Neural progenitor cell (in vitro differentiated cells): ENCODE measurements around the gene TRUB1. TPM values are rescaled to one million over a fixed set of nuclear protein-coding genes. Genes with fewer than 3 reads are reported as not detected.

Experiments used
- DNase-seq: peaks from one replicate; pipeline ENCODE4 v3.0.0-alpha.2; 2016; ENCODE audit warnings: low spot score
- H2AFZ ChIP-seq: fragments of 200-600 bp; sonication (generic); replicated peaks from 2 replicates; pipeline ENCODE4 v1.6.1; 2016; ENCODE audit warnings: antibody characterized with exemption
- H3F3A ChIP-seq: fragments of 200-600 bp; sonication (generic); 2 replicates; pipeline ENCODE4 v1.6.1; 2016; ENCODE audit warnings: antibody characterized with exemption, low read depth
- H3K27ac ChIP-seq: fragments of 200-600 bp; sonication (generic); 2 replicates; pipeline ENCODE4 v1.5.1; 2016; ENCODE audit warnings: mild to moderate bottlenecking
- H3K27me3 ChIP-seq: fragments of 200-600 bp; sonication (generic); 2 replicates; pipeline ENCODE4 v1.6.1; 2016; ENCODE audit warnings: mild to moderate bottlenecking, moderate library complexity
- H3K36me3 ChIP-seq: fragments of 200-600 bp; sonication (generic); 2 replicates; pipeline ENCODE4 v1.5.1; 2016
- H3K4me1 ChIP-seq: fragments of 200-600 bp; sonication (generic); 2 replicates; pipeline ENCODE4 v1.6.1; 2016; ENCODE audit warnings: mixed run types
- H3K4me2 ChIP-seq: fragments of 200-600 bp; sonication (generic); 2 replicates; pipeline ENCODE4 v1.6.1; 2016
- H3K4me3 ChIP-seq: fragments of 200-600 bp; sonication (generic); 2 replicates; pipeline ENCODE4 v1.5.1; 2016
- H3K79me2 ChIP-seq: fragments of 200-600 bp; sonication (generic); 2 replicates; pipeline ENCODE4 v1.6.1; 2016; ENCODE audit warnings: low read depth
- H3K9ac ChIP-seq: fragments of 200-600 bp; sonication (generic); 2 replicates; pipeline ENCODE4 v1.6.1; 2016
- H3K9me3 ChIP-seq: fragments of 200-600 bp; sonication (generic); 2 replicates; pipeline ENCODE4 v1.5.1; 2016; ENCODE audit warnings: low read depth
- H4K20me1 ChIP-seq: fragments of 200-600 bp; sonication (generic); 2 replicates; pipeline ENCODE4 v1.6.1; 2016; ENCODE audit warnings: low read depth
- H3K27ac Mint-ChIP-seq: 3 replicates; pipeline ENCODE4 v1.8.0; 2021; ENCODE audit warnings: mixed read lengths
- H3K27me3 Mint-ChIP-seq: 2 replicates; pipeline ENCODE4 v1.8.0; 2022; ENCODE audit warnings: low read depth, mild to moderate bottlenecking, inconsistent platforms, moderate library complexity, mixed read lengths; ENCODE audit not compliant: insufficient read depth
- H3K36me3 Mint-ChIP-seq: 3 replicates; pipeline ENCODE4 v1.8.0; 2021; ENCODE audit warnings: mixed read lengths
- H3K4me1 Mint-ChIP-seq: 3 replicates; pipeline ENCODE4 v1.8.0; 2021; ENCODE audit warnings: mixed read lengths
- H3K4me3 Mint-ChIP-seq: 3 replicates; pipeline ENCODE4 v1.8.0; 2021; ENCODE audit warnings: mild to moderate bottlenecking, moderate library complexity, mixed read lengths
- H3K9me3 Mint-ChIP-seq: 3 replicates; pipeline ENCODE4 v1.8.0; 2020; ENCODE audit warnings: mixed read lengths
- EZH2 ChIP-seq: fragments of 200-600 bp; sonication (generic); IDR thresholded peaks from 2 replicates; pipeline ENCODE4 v1.6.1; 2017; ENCODE audit warnings: antibody characterized with exemption, mild to moderate bottlenecking, moderate library complexity
- EZH2phosphoT487 ChIP-seq: fragments of 200-600 bp; sonication (generic); IDR thresholded peaks from 2 replicates; pipeline ENCODE4 v1.6.1; 2017; ENCODE audit warnings: antibody characterized with exemption
- total RNA-seq: library from RNA; depleted of rRNA; stranded (reverse); fragments of >200 nt; gene quantifications from 2 replicates; pipeline ENCODE4 v1.2.3, GENCODE V29; 2015; ENCODE audit warnings: low replicate concordance
- TF ChIP-seq, protein P1 (sequence below): fragments of 200-600 bp; sonication (generic); IDR thresholded peaks from 2 replicates; pipeline ENCODE4 v1.5.1; 2017; ENCODE audit warnings: antibody characterized with exemption, mild to moderate bottlenecking

TRUB1 gene
- total RNA-seq, 1 donor from 2014 or later: 41.9 TPM

GRCh38 chr10:115001506-115002381, 63.7 kb downstream of the TRUB1 start:
- no peak for TF ChIP-seq EZH2
- TF ChIP-seq, protein P1, sequence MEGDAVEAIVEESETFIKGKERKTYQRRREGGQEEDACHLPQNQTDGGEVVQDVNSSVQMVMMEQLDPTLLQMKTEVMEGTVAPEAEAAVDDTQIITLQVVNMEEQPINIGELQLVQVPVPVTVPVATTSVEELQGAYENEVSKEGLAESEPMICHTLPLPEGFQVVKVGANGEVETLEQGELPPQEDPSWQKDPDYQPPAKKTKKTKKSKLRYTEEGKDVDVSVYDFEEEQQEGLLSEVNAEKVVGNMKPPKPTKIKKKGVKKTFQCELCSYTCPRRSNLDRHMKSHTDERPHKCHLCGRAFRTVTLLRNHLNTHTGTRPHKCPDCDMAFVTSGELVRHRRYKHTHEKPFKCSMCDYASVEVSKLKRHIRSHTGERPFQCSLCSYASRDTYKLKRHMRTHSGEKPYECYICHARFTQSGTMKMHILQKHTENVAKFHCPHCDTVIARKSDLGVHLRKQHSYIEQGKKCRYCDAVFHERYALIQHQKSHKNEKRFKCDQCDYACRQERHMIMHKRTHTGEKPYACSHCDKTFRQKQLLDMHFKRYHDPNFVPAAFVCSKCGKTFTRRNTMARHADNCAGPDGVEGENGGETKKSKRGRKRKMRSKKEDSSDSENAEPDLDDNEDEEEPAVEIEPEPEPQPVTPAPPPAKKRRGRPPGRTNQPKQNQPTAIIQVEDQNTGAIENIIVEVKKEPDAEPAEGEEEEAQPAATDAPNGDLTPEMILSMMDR: no peak
- no peak for TF ChIP-seq EZH2phosphoT487
- no peak for DNase-seq
- peaks cover 2% of the 10 kb centered on the region for H3K27me3 Mint-ChIP-seq
- peaks cover 10% of the 10 kb centered on the region for H3F3A ChIP-seq
- no peak overlapping the region for H3K4me2 ChIP-seq
- peaks cover 9% of the 10 kb centered on the region for H3K4me1 ChIP-seq
- no peaks in the 10 kb centered on the region for H4K20me1 ChIP-seq
- H3K4me3 Mint-ChIP-seq: no peak overlapping the region
- H3K4me1 Mint-ChIP-seq: peaks cover 6% of the 10 kb centered on the region
- no peaks in the 10 kb centered on the region for H3K9me3 ChIP-seq
- no peaks in the 10 kb centered on the region for H3K36me3 Mint-ChIP-seq
- no peaks in the 10 kb centered on the region for H3K36me3 ChIP-seq
- H3K79me2 ChIP-seq: no peaks in the 10 kb centered on the region
- H3K27me3 ChIP-seq: no peaks in the 10 kb centered on the region
- H3K9me3 Mint-ChIP-seq: no peaks in the 10 kb centered on the region
- H2AFZ ChIP-seq: no peak overlapping the region
- H3K4me3 ChIP-seq: no peak overlapping the region
- H3K9ac ChIP-seq: no peak overlapping the region
- peak overlapping the region; percentile 35 for H3K27ac Mint-ChIP-seq
- H3K27ac ChIP-seq: no peak overlapping the region

GRCh38 chr10:115003396-115003795, 65.4 kb downstream of the TRUB1 start:
- no peak for DNase-seq
- Histone ChIP-seq H4K20me1 (no peaks in the 10 kb centered on the region), H3F3A (peaks cover 10% of the 10 kb centered on the region), H2AFZ (no peak overlapping the region), H3K9me3 (no peaks in the 10 kb centered on the region), H3K4me2 (no peak overlapping the region), H3K4me3 (no peak overlapping the region), H3K27me3 (no peaks in the 10 kb centered on the region), H3K79me2 (no peaks in the 10 kb centered on the region), H3K27ac (no peak overlapping the region), H3K9ac (no peak overlapping the region), H3K4me1 (peaks cover 9% of the 10 kb centered on the region), H3K36me3 (no peaks in the 10 kb centered on the region)
- TF ChIP-seq, protein P1: no peak
- no peak for TF ChIP-seq EZH2
- TF ChIP-seq EZH2phosphoT487: no peak
- peaks cover 6% of the 10 kb centered on the region for H3K4me1 Mint-ChIP-seq
- H3K4me3 Mint-ChIP-seq: no peak overlapping the region
- H3K27ac Mint-ChIP-seq: no peak overlapping the region
- H3K9me3 Mint-ChIP-seq: no peaks in the 10 kb centered on the region
- no peaks in the 10 kb centered on the region for H3K36me3 Mint-ChIP-seq
- H3K27me3 Mint-ChIP-seq: peaks cover 2% of the 10 kb centered on the region

DNA sequence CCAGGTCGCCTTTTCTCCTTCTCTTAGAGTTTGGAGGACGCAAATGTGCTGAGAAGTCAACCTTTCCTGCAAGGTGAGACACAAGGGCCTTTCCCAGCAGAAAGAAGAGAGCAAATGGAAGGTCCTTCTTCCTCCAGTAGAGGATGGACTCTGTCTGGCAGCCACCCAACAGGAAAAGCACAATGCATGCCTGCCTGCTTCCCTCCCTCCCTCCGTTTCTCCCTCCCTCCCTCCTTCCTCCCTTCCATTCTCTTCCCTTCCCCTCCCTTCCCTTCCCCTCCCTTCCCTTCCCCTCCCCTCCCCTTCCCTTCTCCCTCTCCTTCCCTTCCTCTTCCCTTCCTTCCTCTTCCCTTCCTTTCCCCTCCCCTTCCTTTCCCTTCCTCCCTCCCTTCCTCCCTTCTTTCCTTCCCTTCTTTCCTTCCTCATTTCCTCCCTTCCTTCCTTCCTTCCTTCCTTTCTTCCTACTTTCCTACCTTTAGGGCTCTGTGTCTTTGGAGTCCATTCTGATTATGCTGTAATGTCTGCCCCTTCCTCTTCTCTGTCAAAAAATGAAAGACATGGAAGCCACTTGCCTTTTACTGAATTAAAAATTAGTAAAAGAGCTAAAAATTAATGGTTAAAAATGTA, 66.4 kb downstream of the TRUB1 start:
- Histone ChIP-seq H3K9me3 (no peaks in the 10 kb centered on the region), H4K20me1 (no peaks in the 10 kb centered on the region), H3K27ac (no peak overlapping the region), H3K27me3 (no peaks in the 10 kb centered on the region), H3K4me3 (no peak overlapping the region), H3K79me2 (no peaks in the 10 kb centered on the region), H3K4me1 (peaks cover 2% of the 10 kb centered on the region), H3F3A (peaks cover 2% of the 10 kb centered on the region), H3K4me2 (no peak overlapping the region), H3K36me3 (no peaks in the 10 kb centered on the region), H2AFZ (no peak overlapping the region), H3K9ac (no peak overlapping the region)
- Mint-ChIP-seq H3K4me3 (no peak overlapping the region), H3K9me3 (no peaks in the 10 kb centered on the region), H3K27ac (no peak overlapping the region), H3K27me3 (peaks cover 2% of the 10 kb centered on the region), H3K36me3 (no peaks in the 10 kb centered on the region), H3K4me1 (no peaks in the 10 kb centered on the region)
- TF ChIP-seq EZH2phosphoT487 (no peak), EZH2 (no peak)
- TF ChIP-seq, protein P1: no peak
- no peak for DNase-seq
